ENCODE results near the gene SESTD1.
"Not testable (repeated sequence)": the region's sequence is repeated elsewhere in the genome, so short reads cannot be mapped to it uniquely, and the experiment has no call there.

SESTD1 gene

DNA sequence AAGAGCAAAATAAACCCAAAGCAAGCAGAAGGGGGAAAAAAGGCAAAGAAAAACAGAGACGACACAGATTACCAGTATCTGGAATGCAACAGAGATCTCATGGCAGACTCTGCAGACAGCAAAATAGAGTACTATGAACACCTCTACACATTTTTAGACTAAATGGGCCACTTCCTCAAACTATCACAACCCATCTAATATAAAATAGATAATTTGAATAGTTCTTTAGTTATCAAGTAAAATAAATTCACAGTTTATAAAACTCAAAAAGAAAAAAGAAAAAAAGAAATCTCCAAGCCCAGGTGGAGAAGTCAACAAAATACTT, 16.6 kb downstream of the SESTD1 start:
- TF ChIP-seq, protein P1, sequence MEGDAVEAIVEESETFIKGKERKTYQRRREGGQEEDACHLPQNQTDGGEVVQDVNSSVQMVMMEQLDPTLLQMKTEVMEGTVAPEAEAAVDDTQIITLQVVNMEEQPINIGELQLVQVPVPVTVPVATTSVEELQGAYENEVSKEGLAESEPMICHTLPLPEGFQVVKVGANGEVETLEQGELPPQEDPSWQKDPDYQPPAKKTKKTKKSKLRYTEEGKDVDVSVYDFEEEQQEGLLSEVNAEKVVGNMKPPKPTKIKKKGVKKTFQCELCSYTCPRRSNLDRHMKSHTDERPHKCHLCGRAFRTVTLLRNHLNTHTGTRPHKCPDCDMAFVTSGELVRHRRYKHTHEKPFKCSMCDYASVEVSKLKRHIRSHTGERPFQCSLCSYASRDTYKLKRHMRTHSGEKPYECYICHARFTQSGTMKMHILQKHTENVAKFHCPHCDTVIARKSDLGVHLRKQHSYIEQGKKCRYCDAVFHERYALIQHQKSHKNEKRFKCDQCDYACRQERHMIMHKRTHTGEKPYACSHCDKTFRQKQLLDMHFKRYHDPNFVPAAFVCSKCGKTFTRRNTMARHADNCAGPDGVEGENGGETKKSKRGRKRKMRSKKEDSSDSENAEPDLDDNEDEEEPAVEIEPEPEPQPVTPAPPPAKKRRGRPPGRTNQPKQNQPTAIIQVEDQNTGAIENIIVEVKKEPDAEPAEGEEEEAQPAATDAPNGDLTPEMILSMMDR (conservative IDR thresholded peaks at IDR 0.05; ENCODE audit: low read length), result no peak
- H3K4me3 ChIP-seq (ENCODE audit: low read length), result no peak overlapping the region
- no peak for DNase-seq (ENCODE audit: low read depth)

GRCh38 chr2:179247318-179248023, 17.2 kb downstream of the SESTD1 start:
- TF ChIP-seq, protein P1 (conservative IDR thresholded peaks at IDR 0.05; ENCODE audit: low read length), result no peak
- H3K4me3 ChIP-seq (ENCODE audit: low read length), result no peak overlapping the region
- DNase-seq (ENCODE audit: low read depth), result no peak

DNA sequence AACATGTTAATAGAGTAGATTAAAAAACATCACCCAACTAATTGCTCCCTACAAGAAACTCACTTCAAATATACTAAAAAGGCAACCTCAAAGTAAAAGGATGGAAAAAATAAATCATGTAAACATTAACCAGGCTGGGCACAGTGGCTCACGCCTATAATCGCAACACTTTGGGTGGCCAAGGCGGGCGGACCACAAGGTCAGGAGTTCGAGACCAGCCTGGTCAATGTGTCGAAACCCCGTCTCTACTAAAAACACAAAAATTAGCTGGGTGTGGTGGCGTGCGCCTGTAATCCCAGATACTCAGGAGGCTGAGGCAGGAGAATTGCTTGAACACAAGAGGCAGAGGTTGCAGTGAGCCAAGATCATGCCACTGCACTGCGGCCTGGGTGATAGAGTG, 18.8 kb downstream of the SESTD1 start:
- H3K4me3 ChIP-seq (ENCODE audit: low read length); DNase-seq (ENCODE audit: low read depth): not testable (repeated sequence)

GRCh38 chr2:179243046-179243445, 21.6 kb downstream of the SESTD1 start:
- no peak overlapping the region for H3K4me3 ChIP-seq (ENCODE audit: low read length)
- TF ChIP-seq, protein P1 (conservative IDR thresholded peaks at IDR 0.05; ENCODE audit: low read length), result no peak
- DNase-seq (ENCODE audit: low read depth), result no peak

DNA sequence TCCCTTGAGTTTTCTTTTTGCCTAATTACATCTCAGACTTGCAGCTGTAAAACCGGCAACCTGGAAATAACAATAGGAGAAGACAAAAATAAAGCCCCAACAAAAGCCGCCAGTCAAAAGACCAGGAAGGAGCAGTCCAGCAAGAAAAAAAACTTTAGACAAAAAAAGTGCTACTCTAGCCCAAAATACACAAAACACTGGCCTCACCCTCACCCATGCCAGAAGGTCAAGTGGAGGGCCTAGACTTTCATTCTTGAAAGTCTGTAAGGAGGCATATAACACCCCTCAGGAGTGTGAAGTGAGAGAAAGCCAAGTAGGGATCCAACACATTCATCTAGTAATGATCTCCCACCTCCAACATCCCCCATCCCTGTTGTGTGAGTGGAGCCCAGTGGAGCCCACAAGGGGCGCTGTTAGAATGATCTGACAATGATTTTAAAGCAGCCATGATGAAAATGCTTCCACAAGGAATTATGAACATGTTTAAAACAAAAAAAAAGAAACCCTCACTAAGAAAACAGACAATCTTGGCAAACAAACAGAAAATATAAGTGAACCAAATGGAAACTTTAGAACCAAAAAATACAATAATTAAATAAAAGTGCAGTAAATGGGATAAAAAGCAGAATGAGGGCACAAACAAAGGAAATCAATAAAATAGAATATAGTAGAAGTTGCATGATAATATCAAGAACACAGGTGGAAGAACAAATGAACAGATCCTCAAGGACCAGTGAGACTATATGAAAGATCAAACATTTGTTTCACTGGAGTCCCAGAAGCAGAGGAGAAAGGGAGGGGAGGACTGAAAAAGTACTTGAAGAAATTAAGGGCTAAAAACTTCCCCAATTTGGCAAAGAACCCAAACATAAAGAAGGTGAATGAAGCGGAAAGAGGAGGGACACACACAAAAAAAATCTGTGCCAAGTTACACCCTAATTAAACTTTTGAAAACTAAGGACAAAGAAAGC, 23.9 kb downstream of the SESTD1 start:
- H3K4me3 ChIP-seq (ENCODE audit: low read length), result no peak overlapping the region
- TF ChIP-seq, protein P1 (conservative IDR thresholded peaks at IDR 0.05; ENCODE audit: low read length), result no peak
- DNase-seq (ENCODE audit: low read depth), result no peak

DNA sequence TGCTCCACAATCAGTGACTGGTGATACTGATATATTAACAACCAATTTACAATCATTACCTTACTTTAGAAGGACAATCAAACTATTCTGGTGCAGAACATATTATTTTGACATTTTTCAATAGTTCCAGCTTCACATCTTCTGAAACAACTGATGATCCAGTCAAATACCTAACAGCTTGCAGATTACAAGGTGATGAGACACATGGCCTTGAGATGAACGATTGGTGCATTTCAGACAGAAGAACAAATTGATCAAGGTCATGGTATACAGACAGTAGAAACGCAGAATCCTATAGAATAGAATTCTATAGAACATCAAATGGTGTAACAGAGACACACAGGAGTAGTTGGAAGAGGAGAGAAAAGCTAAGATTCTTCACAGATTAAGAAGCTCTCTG, 24.8 kb downstream of the SESTD1 start:
- H3K4me3 ChIP-seq (ENCODE audit: low read length), result no peak overlapping the region
- DNase-seq (ENCODE audit: low read depth), result no peak
- TF ChIP-seq, protein P1 (conservative IDR thresholded peaks at IDR 0.05; ENCODE audit: low read length), result no peak

- TF ChIP-seq, protein P1 (conservative IDR thresholded peaks at IDR 0.05; ENCODE audit: low read length), result no peak
- H3K4me3 ChIP-seq (ENCODE audit: low read length), result no peak overlapping the region
- no peak for DNase-seq (ENCODE audit: low read depth)
Observed at GRCh38 chr2:179239195-179239594, 25.4 kb downstream of the SESTD1 start.

All from AG10803 (cell line).